Measurements from ENCODE around the gene USH1G. TPM values are rescaled to one million over a fixed set of nuclear protein-coding genes. Genes with fewer than 3 reads are reported as not detected.

USH1G gene
- total RNA-seq, 1 donor from 2014 or later = not detected

DNA sequence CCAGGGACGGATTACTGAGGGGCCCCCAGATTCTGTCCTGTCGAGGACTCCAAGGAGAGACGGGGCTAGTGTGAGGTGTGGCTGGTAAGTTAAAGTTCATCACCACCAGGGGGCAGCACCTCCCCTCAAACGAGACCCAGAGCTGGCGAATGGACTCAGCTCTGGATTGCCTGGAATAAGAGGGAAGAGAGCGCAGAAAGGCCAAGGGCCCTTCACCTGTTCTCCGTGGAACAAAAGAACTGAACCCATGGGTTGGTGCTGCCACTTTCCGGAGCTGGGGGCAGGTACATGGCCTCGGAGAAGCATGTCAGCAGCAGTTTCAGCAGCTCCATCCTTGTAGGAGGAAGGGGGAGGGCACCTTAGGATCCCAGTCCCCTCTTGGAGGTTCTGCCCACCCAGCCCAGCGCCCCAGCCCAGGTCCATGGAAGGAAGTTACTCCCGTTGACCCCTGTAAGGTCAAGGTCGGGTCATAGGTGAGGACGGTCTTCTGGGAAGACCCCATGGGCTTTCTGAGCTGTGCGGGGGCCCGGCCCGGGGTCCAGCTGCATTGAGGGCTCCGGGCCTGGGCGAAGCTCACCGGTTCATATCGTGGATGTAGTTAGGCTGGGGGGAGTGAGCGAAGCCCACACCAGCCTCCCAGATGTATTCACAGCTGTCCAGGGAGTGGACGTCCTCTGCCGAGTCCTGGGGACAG, 38.7 kb upstream of the USH1G start:
- TF ChIP-seq, protein P1, sequence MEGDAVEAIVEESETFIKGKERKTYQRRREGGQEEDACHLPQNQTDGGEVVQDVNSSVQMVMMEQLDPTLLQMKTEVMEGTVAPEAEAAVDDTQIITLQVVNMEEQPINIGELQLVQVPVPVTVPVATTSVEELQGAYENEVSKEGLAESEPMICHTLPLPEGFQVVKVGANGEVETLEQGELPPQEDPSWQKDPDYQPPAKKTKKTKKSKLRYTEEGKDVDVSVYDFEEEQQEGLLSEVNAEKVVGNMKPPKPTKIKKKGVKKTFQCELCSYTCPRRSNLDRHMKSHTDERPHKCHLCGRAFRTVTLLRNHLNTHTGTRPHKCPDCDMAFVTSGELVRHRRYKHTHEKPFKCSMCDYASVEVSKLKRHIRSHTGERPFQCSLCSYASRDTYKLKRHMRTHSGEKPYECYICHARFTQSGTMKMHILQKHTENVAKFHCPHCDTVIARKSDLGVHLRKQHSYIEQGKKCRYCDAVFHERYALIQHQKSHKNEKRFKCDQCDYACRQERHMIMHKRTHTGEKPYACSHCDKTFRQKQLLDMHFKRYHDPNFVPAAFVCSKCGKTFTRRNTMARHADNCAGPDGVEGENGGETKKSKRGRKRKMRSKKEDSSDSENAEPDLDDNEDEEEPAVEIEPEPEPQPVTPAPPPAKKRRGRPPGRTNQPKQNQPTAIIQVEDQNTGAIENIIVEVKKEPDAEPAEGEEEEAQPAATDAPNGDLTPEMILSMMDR (IDR thresholded peaks at IDR 0.05; ENCODE audit: borderline replicate concordance) = peak; percentile 82

DNA sequence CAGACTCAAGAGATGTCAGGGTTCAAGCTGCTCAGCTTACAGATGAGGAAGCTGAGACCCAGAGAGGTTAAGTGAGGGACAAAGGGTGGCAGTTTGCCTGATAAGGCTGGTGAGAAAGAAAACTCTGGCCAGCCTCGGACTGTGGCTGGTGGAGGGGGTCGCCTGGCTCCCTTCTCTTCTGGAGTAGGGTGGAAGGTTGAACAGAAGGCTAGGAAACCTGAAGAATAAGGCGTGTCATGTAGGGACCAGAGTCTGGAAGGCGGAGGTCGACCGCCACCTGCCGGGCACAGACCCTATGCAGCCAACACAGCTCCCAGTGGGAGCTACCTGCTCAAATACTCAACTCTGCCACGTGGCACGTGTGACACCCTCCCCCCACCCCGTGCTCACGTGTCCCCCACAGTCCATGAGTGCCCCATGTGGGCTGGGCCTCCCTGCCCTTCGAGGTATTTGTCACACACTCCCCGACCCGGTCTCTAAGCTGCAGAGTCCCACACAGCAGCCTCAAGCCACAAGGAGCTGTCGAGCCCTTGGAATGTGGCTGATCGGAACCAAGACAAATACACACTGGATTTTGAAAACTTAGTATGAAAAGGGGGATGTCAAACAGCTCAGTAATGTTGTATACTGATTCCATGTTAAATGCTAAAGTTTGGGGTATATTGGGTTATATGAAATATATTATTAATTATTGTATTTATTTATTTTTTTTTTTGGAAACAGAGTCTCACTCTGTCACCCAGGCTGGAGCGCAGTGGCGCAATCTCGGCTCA, 37.7 kb upstream of the USH1G start:
- Histone ChIP-seq H3K27me3 (ENCODE audit: low read depth) (no peaks in the 10 kb centered on the region), H3K36me3 (peaks cover 7% of the 10 kb centered on the region), H3K4me3 (no peak overlapping the region), H3K27ac (replicated peaks) (no peak overlapping the region), H3K4me1 (peaks cover 4% of the 10 kb centered on the region), H3K9me3 (replicated peaks) (no peaks in the 10 kb centered on the region)
- TF ChIP-seq, protein P1 (IDR thresholded peaks at IDR 0.05; ENCODE audit: borderline replicate concordance) = peak; percentile 51
- no peak for DNase-seq
- intact Hi-C loops (cut with micrococcal nuclease) = no loop called here

More for the DNA sequence above, 38.7 kb upstream of the USH1G start:
- no peak overlapping the region for H3K4me3 ChIP-seq
- H3K27me3 ChIP-seq (ENCODE audit: low read depth) = no peaks in the 10 kb centered on the region
- no peaks in the 10 kb centered on the region for H3K9me3 ChIP-seq (replicated peaks)
- DNase-seq = peak; percentile 88
- H3K36me3 ChIP-seq = peaks cover under 1% of the 10 kb centered on the region
- H3K4me1 ChIP-seq = peaks cover 4% of the 10 kb centered on the region
- intact Hi-C loops (cut with micrococcal nuclease) = no loop called here
- H3K27ac ChIP-seq (replicated peaks) = no peak overlapping the region

DNA sequence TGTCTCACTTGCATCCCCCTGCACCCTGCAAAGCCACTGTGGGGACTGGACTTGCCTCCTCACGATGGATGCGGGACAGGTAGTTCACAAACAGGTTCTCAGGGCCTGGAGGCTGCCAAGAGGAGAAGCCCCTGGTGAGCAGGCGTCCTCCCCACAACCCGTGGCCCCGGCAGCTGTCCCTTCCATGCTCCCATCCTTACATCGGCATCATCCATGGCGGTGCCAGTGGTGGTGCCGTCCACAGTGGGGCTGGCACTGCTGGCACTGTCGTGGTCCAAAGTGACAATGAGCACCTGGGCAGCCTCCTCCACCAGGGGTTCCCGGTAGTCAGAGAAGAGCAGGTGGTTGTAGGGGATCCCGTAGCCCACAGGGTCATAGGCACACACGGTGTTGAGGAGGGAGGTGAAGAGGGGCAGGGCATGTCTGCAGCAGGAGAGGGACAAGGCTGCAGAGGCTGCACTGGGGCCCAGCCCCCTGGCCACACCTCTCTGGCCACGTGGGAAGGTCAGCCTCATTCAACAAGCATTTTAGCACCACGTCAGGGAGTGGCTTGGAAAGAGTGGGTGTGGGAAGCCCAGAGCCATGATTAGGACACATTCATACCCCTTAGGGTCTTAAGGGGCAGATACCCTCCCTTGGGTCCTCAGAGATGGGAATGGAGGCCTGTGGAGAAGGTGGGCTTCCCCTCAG, 36.9 kb upstream of the USH1G start:
- intact Hi-C loops (cut with micrococcal nuclease) = no loop called here

DNA sequence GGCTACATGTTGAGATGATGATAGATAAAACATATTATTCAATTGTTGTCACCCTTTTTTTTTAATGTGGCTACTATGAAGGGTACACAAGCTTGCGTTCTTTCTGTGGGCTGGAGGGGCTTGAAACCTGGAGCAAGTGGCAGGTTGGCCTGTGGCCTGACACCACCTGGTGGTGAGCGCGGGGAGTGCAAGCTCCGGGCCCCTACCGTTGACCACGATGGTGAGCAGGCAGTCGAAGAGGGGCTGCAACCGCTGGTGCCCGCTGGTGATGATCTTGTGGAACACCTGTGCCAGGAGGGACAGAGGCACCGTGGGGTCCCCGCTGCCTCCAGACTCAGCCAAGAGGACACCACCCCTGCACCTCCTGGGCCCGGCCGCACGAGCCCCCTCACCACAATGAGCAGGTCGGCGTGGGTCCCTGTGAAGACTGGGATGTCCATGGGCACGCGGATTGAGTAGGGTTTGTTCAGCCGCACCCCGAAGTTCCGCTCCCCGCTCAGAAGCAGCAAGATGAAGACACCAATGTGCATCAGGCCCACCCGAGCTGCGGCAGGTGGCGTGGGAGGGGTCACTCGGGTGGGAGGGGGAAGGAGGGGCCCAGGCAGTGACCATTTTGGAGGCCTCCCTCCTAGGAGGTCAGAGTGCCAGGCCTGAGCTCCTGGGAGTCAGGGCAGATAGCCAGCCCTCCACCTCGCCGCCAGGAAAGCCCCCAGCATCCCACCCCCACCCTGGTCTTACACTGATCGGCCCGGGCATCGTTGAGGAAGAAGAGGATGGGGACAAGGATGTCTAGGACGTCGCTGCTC, 35.1 kb upstream of the USH1G start:
- TF ChIP-seq, protein P1 (IDR thresholded peaks at IDR 0.05; ENCODE audit: borderline replicate concordance) = peak; percentile 96
- DNase-seq = peak; percentile 72
- no peak overlapping the region for H3K4me3 ChIP-seq
- H3K27ac ChIP-seq (replicated peaks) = no peak overlapping the region
- H3K27me3 ChIP-seq (ENCODE audit: low read depth) = no peaks in the 10 kb centered on the region
- peaks cover 4% of the 10 kb centered on the region for H3K4me1 ChIP-seq
- no peaks in the 10 kb centered on the region for H3K9me3 ChIP-seq (replicated peaks)
- H3K36me3 ChIP-seq = peaks cover 19% of the 10 kb centered on the region
- intact Hi-C loops (cut with micrococcal nuclease) = no loop called here

More for the DNA sequence above, 36.9 kb upstream of the USH1G start:
- Histone ChIP-seq H3K36me3 (peaks cover 12% of the 10 kb centered on the region), H3K27ac (replicated peaks) (no peak overlapping the region), H3K9me3 (replicated peaks) (no peaks in the 10 kb centered on the region), H3K4me1 (peaks cover 4% of the 10 kb centered on the region), H3K4me3 (no peak overlapping the region), H3K27me3 (ENCODE audit: low read depth) (no peaks in the 10 kb centered on the region)
- TF ChIP-seq, protein P1 (IDR thresholded peaks at IDR 0.05; ENCODE audit: borderline replicate concordance) = no peak
- no peak for DNase-seq

DNA sequence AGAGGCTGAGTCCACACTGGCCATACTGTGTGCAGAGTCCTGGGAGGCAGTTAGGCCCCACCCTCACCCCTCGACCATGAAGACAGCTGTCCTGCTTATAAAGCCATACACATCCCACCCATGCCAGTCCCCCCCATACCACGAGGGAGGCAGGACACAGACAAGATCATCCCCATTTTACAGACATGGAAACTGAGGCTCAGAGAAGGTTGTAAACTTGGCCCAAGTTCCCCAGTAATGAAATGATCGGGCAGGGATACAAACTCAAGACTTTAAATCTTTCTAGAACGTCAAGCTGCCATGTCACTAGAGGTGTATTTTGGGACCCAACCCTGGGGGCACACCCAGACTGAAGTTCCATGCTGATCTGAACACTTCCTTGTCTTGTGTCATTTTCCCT, 33.0 kb upstream of the USH1G start:
- Histone ChIP-seq H3K9me3 (replicated peaks) (no peaks in the 10 kb centered on the region), H3K27ac (replicated peaks) (no peak overlapping the region), H3K27me3 (ENCODE audit: low read depth) (peaks cover 11% of the 10 kb centered on the region), H3K36me3 (peaks cover 19% of the 10 kb centered on the region), H3K4me3 (no peak overlapping the region), H3K4me1 (no peaks in the 10 kb centered on the region)
- intact Hi-C loops (cut with micrococcal nuclease) = no loop called here
- TF ChIP-seq, protein P1 (IDR thresholded peaks at IDR 0.05; ENCODE audit: borderline replicate concordance) = no peak
- no peak for DNase-seq

All from left ventricle myocardium inferior (tissue), 1 donor.